Natural killer cell (primary cell): ENCODE data around the gene PC. TPM values are rescaled to one million over a fixed set of nuclear protein-coding genes. Genes with fewer than 3 reads are reported as not detected.

ENCODE experiments used
- ATAC-seq, 3 donors: fragments of 150-1000 bp in 2 of 3; fragments of 200-7000 bp in 1 of 3; cut with Tn5 transposase; 1 replicate in 1 of 3; 2 replicates in 2 of 3; pipeline ENCODE4 v1.10.0; 2021; ENCODE audit warnings: mild to moderate bottlenecking in 2 of 3, moderate library complexity in 2 of 3
- DNase-seq, 2 donors: peaks; one replicate each; pipeline versions ENCODE4 v3.0.0 to v3.0.0-alpha.2; 2013 to 2021; ENCODE audit warnings: mixed read lengths in 1 of 2
- H3K27ac ChIP-seq: one replicate; pipeline ENCODE4 v1.5.1; 2013; ENCODE audit warnings: mild to moderate bottlenecking, low read length
- H3K27me3 ChIP-seq: one replicate; pipeline ENCODE4 v1.6.1; 2013; ENCODE audit warnings: low read length; ENCODE audit not compliant: control insufficient read depth, insufficient read depth
- H3K36me3 ChIP-seq: one replicate; pipeline ENCODE4 v1.6.1; 2013; ENCODE audit warnings: low read length; ENCODE audit not compliant: control insufficient read depth, insufficient read depth
- H3K4me1 ChIP-seq: one replicate; pipeline ENCODE4 v1.6.1; 2013; ENCODE audit warnings: low read length; ENCODE audit not compliant: control insufficient read depth, insufficient read depth
- H3K4me3 ChIP-seq: one replicate; pipeline ENCODE4 v1.5.1; 2013; ENCODE audit warnings: low read length
- H3K9me3 ChIP-seq: one replicate; pipeline ENCODE4 v1.6.1; 2013; ENCODE audit warnings: low read length; ENCODE audit not compliant: control insufficient read depth, insufficient read depth
- H3K27ac Mint-ChIP-seq, 2 donors: one replicate each; pipeline ENCODE4 v1.8.0; 2022; ENCODE audit warnings: mild to moderate bottlenecking in 2 of 2, mixed read lengths in 2 of 2, moderate library complexity in 1 of 2
- H3K27me3 Mint-ChIP-seq, 2 donors: one replicate each; pipeline ENCODE4 v1.8.0; 2022; ENCODE audit warnings: low read depth in 2 of 2, mixed read lengths in 2 of 2
- H3K36me3 Mint-ChIP-seq: one replicate; pipeline ENCODE4 v1.8.0; 2022; ENCODE audit warnings: mixed read lengths
- H3K4me1 Mint-ChIP-seq, 2 donors: one replicate each; pipeline ENCODE4 v1.8.0; 2022; ENCODE audit warnings: mixed read lengths in 2 of 2
- H3K4me3 Mint-ChIP-seq: one replicate; pipeline ENCODE4 v1.8.0; 2022; ENCODE audit warnings: mild to moderate bottlenecking, moderate library complexity, mixed read lengths
- H3K9me3 Mint-ChIP-seq, 2 donors: one replicate each; pipeline ENCODE4 v1.8.0; 2022; ENCODE audit warnings: mixed read lengths in 2 of 2
- WGBS: methylation state at CpG from one replicate; pipeline ENCODE4 v1.1.7; 2013; ENCODE audit warnings: missing lambda C conversion rate; ENCODE audit not compliant: insufficient coverage; 5-methylcytosine and 5-hydroxymethylcytosine counted together
- intact Hi-C: fragments of 100-400 bp; cut with micrococcal nuclease; formaldehyde crosslinking; loops from one replicate; pipeline ENCODE4 v1.14.2; 2022
- total RNA-seq, 4 donors: library from RNA; stranded (reverse); fragments of 120-200 nt in 1 of 4; gene quantifications; one replicate each; pipeline versions ENCODE4 v1.2.3 to v1.2.4, GENCODE V29; 2013 to 2022
- TF ChIP-seq, protein P1 (sequence below): fragments of 200-600 bp; IDR thresholded peaks from one replicate; pipeline ENCODE4 v1.8.0; 2022; ENCODE audit warnings: antibody characterized with exemption

The PC gene
- total RNA-seq, 3 donors from 2014 or later (not counting 1 experiment from before 2014, with no cell fraction given) = 4.1 to 5.9 (median 4.6) TPM

DNA sequence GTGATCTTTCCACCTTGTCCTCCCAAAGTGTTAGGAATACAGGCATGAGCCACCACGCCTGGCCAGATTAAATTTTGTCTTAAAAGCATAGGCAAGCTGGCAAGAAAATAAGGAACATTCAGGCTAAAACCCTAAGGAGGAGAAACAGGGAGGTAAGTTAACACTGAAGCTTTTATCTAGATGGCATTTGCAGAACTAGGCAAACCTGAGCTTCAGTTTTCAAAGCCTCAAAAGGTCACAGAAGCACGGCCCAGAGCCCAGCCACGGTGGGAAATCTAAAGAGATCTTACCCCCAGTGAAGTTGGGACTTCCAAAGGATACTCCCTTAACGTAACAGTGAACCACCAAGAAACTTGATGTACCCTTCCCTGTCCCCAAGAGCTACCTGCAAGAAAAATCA, 28.4 kb downstream of the PC start:
- Mint-ChIP-seq H3K27me3 (peaks cover 7 to 15% of the 10 kb centered on the region in 2 donors), H3K9me3 (no peaks in the 10 kb centered on the region), H3K4me3 (no peak overlapping the region), H3K4me1 (no peaks in the 10 kb centered on the region), H3K36me3 (no peaks in the 10 kb centered on the region), H3K27ac (no peak overlapping the region)
- no peak overlapping the region for H3K27ac ChIP-seq
- 68% methylated on average over 4 of the region's 4 CpGs for WGBS
- no peaks in the 10 kb centered on the region for H3K27me3 ChIP-seq
- H3K9me3 ChIP-seq = no peaks in the 10 kb centered on the region
- TF ChIP-seq, protein P1, sequence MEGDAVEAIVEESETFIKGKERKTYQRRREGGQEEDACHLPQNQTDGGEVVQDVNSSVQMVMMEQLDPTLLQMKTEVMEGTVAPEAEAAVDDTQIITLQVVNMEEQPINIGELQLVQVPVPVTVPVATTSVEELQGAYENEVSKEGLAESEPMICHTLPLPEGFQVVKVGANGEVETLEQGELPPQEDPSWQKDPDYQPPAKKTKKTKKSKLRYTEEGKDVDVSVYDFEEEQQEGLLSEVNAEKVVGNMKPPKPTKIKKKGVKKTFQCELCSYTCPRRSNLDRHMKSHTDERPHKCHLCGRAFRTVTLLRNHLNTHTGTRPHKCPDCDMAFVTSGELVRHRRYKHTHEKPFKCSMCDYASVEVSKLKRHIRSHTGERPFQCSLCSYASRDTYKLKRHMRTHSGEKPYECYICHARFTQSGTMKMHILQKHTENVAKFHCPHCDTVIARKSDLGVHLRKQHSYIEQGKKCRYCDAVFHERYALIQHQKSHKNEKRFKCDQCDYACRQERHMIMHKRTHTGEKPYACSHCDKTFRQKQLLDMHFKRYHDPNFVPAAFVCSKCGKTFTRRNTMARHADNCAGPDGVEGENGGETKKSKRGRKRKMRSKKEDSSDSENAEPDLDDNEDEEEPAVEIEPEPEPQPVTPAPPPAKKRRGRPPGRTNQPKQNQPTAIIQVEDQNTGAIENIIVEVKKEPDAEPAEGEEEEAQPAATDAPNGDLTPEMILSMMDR = no peak
- H3K4me1 ChIP-seq = no peaks in the 10 kb centered on the region
- H3K36me3 ChIP-seq = no peaks in the 10 kb centered on the region
- intact Hi-C loops = no loop called here
- no peak for DNase-seq
- ATAC-seq = no peak
- H3K4me3 ChIP-seq = no peak overlapping the region

DNA sequence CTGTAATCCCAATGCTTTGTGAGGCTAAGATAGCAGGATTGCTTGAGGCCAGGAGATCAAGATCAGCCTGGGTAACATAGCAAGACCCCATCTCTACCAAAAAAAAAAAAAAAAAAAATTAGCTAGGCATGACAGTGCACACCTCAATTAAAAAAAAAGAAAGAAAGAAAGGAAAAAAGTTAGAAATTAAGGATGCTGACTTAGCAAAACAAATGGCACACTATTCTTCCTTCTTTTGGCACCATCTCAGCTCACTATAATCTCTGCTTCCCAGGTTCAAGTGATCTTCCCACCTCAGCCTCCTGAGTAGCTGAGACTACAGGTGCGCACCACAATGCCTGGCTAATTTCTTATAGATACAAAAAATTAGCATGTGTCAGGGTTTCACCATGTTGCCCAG, 33.9 kb downstream of the PC start:
- DNase-seq (no peak), ATAC-seq (no peak)
- Mint-ChIP-seq H3K9me3 (no peaks in the 10 kb centered on the region), H3K27ac (no peak overlapping the region), H3K36me3 (no peaks in the 10 kb centered on the region), H3K27me3 (peaks cover 0 to 3% of the 10 kb centered on the region in 2 donors), H3K4me3 (no peak overlapping the region), H3K4me1 (no peaks in the 10 kb centered on the region)
- Histone ChIP-seq H3K27ac (no peak overlapping the region), H3K27me3 (no peaks in the 10 kb centered on the region), H3K4me1 (no peaks in the 10 kb centered on the region), H3K4me3 (no peak overlapping the region), H3K9me3 (no peaks in the 10 kb centered on the region), H3K36me3 (no peaks in the 10 kb centered on the region)
- intact Hi-C loops = no loop called here
- WGBS = 100% methylated on average over 1 of the region's 1 CpG
- TF ChIP-seq, protein P1 = no peak

DNA sequence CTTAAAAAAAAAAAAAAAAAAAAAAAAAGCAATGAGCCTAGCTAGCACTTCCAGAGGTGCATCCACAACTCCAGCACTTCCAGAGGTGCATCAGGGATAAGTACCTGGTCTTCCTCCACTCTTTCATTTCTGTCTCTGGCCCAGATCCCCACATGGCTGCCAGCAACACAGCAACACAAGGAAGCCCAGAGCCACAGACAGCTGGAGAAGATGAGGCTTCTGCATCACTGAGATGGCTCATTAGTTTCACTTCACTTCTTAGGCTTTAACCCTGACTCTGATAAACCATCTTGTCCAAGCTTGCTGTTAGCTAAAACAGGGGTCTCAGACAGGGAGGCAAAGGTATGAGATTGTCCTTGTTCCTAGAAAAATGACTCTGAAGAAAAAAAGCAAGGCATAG, 35.6 kb downstream of the PC start:
- H3K36me3 Mint-ChIP-seq = no peaks in the 10 kb centered on the region
- H3K4me3 Mint-ChIP-seq = no peak overlapping the region
- no peaks in the 10 kb centered on the region for H3K4me1 Mint-ChIP-seq
- no peak overlapping the region for H3K4me3 ChIP-seq
- no peak for ATAC-seq
- DNase-seq = no peak
- intact Hi-C loops = no loop called here
- no peaks in the 10 kb centered on the region for H3K27me3 ChIP-seq
- H3K4me1 ChIP-seq = no peaks in the 10 kb centered on the region
- H3K27me3 Mint-ChIP-seq = peaks cover 0 to 3% of the 10 kb centered on the region in 2 donors
- TF ChIP-seq, protein P1 = no peak
- H3K27ac ChIP-seq = no peak overlapping the region
- H3K36me3 ChIP-seq = no peaks in the 10 kb centered on the region
- no peaks in the 10 kb centered on the region for H3K9me3 Mint-ChIP-seq
- H3K9me3 ChIP-seq = no peaks in the 10 kb centered on the region
- no peak overlapping the region for H3K27ac Mint-ChIP-seq

DNA sequence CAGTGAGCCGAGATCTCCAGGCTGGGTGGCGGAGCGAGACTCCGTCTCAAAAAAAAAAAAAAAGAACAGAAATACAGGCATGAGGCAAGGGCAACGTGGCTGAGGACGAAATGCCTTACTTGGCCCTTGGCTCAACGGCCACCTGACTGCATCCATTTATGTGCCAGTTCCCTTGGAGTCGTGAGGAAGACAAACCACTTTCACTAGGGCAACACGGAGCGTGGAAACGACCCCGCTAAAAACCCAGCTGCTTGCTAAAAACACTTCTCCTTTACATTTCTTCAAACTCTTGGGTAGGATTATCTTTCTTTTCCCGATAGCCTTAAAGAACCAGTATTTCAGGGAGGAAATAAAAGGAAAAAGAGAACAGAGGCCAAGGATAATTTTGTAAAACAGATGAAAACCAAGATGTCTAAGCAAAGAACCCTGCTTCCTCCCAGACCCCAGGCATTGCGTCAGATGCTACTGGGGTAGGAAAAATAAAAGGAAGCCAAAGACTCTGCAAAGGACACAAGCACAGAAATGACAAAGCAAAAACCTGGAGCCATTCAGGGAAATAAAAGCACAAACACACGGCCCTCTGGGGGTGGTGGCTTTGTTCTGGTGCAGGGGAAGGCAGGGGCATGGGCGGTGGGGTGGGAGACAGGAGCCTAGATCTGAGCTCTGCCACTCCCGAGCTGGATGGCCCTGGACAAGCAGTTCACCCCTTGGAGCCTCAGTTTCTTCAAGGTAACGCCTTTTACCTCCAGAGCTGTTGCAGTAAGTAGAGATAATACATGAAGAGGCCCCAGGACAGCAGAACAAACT, 37.0 kb downstream of the PC start:
- DNase-seq = no peak
- no peak for ATAC-seq
- WGBS = 57% methylated on average over 17 of the region's 18 CpGs

More for the DNA sequence above, 37.0 kb downstream of the PC start:
- no peak overlapping the region for H3K4me3 ChIP-seq
- intact Hi-C loops = no loop called here
- Mint-ChIP-seq H3K9me3 (no peaks in the 10 kb centered on the region), H3K36me3 (no peaks in the 10 kb centered on the region), H3K27me3 (peaks cover 0 to 6% of the 10 kb centered on the region in 2 donors), H3K4me3 (no peak overlapping the region), H3K27ac (no peak overlapping the region), H3K4me1 (no peaks in the 10 kb centered on the region)
- no peaks in the 10 kb centered on the region for H3K27me3 ChIP-seq
- no peak overlapping the region for H3K27ac ChIP-seq
- H3K36me3 ChIP-seq = no peaks in the 10 kb centered on the region
- no peaks in the 10 kb centered on the region for H3K4me1 ChIP-seq
- TF ChIP-seq, protein P1 = no peak
- no peaks in the 10 kb centered on the region for H3K9me3 ChIP-seq
